ENCODE data around the gene IQCK.

IQCK gene

DNA sequence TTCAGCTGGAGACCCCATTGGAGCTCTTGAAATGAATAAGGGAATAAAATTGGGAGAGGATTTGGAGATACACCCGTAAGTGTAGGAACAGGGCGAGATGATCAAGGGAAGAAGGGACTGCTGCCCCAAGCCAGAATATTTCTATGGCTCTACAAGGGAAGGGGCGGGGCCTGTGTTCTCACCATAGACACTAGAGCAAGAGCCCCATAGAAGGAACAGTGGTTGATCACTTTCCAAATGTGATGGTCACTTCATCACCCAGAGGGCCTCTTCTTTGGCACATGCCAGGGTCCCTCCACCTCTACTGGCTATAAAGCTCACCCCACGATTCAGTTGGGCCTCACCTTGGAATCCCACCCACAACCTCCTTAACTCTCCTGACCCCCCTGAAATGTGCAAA is 141.5 kb downstream of the IQCK start:
- no peak for DNase-seq (ENCODE audit: low spot score)

DNA sequence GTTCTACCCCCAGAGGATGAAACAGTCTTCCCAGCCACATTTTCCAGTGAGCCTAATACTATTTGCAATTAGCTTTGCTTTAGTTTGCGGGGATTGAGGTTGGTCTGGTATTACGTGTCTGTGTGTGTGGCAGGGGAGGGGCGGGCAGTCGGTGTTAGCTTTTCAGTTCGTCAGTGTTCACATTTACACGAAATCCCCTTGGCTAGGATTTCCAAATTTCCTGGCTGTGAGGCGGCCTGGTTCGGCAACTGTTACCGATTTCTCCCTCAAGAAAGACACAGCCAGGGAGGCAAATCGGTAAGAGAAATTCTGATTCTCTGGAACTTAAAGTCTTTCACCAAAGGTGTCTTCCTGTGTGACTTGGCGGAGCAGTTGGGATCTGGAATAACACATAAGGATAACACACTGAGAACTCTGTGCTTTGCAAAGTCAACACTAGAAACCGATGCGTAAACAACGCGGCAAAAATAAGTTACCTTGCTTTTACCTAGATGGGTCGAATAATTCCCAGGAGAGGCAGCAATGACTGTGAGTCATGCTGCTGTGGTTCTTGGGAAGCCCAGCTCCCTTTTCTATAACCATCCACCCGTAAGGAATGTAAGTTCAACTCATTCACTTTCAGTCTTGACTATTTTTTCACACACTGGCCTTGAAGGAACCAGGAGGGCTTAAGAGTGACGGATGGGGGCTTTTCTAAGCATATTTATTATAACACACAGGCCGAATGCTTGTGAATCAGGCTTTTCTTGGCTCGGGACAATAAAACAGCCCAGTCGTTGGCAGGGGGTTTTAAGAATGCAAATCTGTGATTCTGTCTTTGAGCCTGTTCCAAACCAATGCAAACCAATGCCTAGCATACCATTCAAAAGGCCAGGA is 142.3 kb downstream of the IQCK start:
- no peak for DNase-seq (ENCODE audit: low spot score)

DNA sequence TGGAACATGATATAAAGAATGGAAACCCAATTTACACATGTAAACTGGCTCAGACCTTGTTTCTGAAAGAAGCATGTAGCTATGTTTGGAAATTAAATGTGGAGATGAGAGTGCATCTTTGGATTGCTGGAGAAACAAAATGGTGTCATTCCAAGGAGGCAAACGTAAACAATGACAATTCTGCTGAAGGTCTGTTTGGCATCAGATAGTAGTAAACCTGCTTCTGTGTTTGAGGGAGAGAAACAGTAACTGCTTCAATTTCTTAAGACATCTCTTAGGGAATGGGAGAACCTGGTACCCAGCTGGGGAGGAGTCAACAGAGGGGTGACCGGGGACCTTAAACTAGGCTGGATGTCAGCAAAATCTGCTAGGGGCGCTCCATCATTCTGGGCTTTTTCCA is 143.1 kb downstream of the IQCK start:
- no peak for DNase-seq (ENCODE audit: low spot score)

DNA sequence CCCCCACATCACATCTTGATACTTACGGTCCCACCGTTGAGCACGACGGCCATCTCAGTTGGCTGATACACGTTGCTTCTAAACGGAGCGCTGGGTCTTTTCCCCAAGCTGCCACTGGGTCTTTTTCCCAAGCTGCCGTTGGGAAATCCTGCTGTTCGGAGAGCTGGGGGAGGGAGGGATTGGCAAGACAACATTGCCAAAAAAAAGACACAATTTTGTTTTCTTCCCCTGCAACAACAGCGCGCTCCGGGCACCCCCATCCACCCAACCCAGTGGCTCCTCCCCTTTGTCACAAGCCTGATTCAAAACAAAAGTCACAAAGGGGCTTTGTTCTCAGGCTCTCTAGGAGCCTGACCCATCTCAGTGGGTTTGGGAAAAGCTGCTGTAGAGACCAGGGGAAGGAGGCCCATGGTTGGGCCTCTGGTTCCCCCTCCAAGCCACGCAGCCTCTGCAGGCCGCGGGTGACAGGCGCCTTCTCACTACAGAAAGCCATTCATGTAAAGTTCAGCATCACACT is 143.8 kb downstream of the IQCK start:
- DNase-seq (ENCODE audit: low spot score), result no peak

DNA sequence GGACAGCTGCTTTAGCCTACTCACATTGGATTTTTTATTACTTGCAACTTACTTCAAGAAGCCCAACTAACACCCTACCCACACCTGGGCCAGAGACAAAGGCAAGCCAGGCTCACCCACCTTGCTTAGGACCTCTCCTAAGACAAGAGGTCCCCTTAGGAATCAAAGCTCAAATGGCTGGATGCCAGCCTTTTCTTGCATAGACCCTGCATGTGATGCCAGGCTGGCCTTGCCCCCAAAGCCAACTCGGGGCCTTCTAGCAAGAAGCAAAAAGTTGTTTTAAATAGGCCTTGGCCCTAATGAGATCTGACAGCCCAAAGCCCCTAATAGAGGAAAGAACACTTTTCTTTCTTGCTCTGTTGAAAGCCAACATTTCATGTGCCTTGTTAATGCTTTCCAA is 145.9 kb downstream of the IQCK start:
- no peak for DNase-seq (ENCODE audit: low spot score)

DNA sequence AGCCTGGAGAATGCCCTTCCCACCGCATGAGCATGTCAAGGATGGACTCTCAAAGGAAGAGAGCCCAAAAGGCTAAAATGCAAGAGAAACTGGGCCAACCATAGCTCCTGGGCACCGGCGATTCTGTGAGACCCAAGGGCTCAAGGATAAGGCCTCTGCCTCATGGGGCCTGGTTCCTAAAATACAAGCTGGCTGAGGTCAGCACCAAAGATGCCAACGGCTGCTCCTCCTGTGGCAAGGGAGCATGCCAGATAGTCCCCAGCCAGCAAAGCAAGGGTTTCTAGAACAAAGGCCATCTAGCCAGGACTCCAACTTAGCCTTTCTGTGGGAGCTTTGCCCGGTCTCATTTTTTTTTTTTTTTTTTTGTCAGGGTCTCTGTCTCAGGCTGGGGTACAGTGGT is 146.5 kb downstream of the IQCK start:
- no peak for DNase-seq (ENCODE audit: low spot score)

DNA sequence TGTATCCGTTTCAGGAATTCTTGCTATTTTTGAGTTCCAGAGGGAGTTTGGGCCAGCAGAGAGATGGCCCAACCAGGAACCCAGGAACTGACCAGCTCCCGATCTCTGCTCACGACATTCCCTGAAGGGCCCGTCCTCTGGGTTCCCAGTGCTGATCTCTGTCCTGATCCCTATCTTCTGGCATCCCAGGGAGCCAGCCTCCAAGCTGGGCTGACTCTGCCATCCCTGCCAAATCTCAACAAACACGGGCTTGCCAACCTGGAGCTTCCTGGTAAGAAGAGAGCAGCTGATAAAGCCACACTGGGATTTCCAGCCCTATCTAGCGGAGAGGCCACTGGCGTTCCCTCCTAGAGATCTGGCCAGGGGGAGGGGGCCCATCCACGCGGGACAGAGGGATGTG is 150.3 kb downstream of the IQCK start:
- no peak for DNase-seq (ENCODE audit: low spot score)

DNA sequence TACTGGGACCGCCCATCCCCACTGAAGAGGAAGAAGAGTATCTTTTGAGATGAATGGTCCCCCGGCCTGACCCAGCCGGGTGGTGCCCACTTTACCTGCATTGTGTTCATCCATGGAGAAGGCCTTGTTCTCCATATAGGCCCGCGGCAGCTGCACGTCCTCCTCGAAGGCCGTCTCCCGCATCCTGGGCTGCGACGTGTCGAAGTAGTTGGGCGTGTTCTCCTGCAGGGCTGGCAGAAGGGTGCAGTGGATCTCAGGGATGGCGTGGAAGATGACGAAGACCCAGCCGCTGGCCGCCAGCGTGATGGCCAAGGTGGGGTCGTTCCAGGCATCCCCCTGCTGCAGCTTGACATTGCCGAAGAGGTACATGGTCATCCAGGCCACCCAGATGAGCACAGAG is 153.7 kb downstream of the IQCK start:
- no peak for DNase-seq (ENCODE audit: low spot score)

DNA sequence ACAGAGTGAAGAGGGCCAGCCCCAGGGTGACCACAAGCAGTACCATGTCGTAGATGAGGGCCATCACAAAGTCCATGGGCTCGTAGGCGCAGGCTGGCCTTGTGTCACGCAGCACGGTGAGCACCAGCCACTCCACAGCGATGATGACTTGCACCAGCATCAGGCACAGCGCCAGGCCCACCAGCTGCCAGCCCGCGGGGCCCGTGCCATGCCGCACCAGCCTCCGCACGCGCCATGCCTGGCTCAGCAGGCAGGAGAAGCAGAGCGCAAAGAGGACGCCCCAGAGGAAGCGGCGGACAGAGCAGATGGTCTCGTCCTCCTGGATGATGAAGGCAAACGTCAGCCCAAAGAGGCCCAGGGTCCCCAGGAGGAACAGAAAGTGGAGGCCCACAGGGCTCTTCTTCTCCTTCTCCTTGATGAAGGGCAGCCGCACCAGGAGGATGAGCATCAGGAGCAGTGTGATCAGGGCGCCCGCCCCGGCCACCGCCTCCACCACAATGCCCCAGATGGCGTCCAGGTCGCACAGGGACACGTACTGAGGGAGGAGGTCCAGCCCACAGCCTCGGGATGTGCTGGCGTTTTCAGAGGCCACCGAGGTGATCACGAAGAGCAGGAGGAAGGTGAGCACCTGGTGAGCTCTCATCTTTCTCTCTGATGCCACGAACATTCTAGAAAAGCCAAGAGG is 154.2 kb downstream of the IQCK start:
- no peak for DNase-seq (ENCODE audit: low spot score)

DNA sequence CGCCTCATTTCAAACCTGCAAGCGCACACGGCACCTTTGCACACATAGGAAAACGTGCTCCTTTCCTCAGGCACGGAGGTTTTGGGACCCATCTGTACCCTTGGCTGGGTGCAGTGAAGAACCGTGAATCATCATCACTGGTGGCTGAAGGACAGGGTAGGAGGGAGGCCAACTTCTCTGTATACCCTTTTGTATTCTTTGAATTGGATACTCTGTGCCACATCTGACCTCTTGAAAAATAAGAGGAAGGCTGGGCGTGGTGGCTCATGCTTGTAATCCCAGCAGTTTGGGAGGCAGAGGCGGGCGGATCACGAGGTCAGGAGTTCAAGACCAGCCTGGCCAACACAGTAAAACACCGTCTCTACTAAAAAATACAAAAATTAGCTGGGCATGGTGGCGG is 154.9 kb downstream of the IQCK start:
- no peak for DNase-seq (ENCODE audit: low spot score)

DNA sequence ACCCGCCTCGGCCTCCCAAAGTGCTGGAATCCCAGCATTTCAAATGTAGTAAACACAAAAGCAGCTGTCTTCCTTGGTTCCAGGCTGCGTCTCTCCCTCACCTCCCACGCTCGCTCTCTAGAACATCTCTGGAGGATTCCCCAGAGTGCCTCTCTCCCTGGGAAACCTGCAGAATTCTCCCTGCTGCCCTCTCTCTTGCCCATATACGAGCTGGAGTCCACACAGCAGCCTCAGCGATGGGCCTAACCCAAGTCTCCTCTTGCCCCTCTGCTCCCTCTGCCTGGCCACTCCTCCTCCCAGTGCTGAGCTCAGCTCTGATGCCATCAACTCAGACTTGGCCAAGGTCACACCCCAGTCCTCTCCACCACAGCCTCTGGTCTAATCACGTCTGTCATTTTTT is 156.0 kb downstream of the IQCK start:
- DNase-seq (ENCODE audit: low spot score), result no peak

DNA sequence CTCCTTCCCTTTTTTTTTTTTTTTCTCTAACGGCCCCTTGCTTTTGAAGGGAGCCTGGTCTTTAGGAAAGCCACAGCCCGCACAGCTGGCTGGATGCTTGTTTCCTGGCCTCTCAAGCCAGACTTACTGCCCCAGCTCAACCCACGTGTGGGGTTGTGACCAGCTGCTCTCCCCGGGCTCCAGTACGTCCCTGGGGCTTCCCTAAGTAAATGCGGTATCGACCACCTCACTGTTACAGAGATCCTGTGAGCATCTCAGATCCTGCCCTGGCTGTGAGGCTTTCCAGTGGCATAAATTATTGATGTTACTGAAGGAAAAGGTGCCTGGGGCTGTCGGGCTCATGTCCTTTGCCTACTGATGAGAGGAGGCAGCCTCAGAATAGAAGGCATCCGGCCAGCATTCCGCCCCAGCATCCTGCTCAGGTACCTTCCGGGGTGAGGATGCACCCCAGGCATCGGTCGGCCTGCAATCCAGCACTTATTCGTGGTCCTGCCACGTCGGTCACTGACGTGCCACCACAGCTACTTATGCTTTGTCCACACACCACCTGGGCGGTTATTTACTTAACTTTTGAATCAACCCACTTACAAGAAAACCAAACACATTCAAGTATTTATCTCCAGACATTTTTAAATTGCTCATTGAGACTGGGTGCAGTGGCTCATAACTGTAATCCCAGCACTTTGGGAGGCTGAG is 156.9 kb downstream of the IQCK start:
- DNase-seq (ENCODE audit: low spot score), result no peak

DNA sequence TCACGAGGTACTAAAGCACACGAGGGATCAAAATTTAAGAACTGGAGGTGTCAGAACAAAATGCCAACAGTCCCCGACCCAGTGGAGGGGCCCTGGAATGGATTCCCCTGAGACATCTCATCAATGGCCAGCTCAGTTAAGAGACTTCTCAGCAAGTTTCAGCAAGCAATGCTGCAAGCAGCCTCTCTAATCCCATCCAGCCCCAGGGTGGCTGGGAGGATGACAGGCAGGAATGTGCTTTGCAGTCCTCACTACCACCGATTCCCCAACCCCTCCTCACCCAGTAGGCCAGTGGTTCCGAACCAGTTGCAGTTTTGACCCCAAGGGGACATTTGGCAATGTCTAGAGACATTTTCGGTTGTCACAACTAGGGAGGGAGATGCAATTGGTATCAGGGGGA is 157.8 kb downstream of the IQCK start:
- DNase-seq (ENCODE audit: low spot score), result no peak

DNA sequence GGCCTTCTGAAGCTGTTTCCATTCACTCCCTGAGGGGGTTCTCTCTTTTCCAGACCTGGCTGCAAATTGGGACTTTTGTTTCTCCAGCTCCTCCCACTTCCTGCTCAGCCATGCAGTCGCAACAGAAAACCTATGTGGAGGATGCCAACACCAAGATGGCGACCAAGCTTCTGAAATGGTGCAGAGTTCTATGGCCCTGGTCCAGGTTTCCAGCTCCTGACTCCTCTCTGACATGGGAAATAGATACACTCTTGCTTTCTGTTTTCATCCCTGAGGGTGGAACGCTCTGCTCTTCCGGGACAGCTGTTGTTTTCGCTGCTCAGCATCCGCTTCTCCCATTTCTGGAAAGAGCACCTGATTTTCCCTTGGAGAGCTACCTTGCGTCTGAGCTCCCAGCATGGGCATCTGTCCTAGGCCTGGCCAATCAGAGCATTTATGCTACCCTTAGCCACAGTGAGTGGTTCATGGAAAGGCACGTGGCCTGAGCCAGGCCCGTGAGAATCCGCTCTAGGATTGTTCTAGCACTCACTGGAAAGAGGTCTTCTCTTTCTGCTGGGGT is 158.5 kb downstream of the IQCK start:
- no peak for DNase-seq (ENCODE audit: low spot score)

DNA sequence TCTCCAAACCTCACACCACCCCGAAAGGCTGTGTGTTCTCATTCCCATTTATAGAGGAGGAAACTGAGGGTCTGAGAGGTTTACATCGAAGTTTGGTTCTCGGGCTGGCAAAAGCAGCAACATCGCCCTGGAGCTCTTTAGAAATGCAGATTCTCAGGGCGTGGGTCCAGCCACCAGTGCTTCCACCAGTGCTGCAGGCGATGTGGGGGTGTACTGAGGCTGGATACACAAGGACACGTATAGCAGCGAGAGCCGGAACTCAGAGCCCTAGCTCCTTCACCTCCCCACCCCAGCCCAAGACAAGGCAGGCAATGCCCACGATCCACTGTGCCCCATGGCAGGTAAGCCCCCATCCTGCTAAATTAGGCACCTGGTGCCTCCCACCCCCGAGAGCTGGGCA is 160.7 kb downstream of the IQCK start:
- DNase-seq (ENCODE audit: low spot score), result no peak

DNA sequence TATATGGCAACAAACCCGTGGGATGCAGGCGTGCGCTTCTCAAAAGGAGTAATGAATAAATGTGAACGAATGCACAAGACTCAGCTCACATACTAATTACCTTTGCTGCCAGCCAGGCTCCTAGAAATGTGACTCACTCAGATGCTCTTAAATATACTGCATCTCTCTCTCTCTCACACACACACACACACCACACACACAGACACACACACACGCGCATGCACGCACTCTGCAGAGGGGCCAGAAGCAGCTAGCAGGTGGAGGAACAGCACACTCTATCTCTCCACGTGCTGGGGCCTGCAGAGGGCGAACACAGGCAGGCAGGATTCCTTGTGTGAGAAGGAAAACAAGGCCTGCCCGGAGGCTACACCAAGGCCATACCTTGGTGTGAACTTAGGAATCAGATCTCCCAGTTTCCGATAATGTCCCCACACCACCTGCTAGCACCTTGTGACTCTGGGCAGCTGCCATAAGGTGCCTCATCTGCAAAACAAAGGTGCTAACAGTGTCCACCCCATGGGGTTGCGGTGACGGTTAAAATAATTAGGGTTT is 161.2 kb downstream of the IQCK start:
- no peak for DNase-seq (ENCODE audit: low spot score)

DNA sequence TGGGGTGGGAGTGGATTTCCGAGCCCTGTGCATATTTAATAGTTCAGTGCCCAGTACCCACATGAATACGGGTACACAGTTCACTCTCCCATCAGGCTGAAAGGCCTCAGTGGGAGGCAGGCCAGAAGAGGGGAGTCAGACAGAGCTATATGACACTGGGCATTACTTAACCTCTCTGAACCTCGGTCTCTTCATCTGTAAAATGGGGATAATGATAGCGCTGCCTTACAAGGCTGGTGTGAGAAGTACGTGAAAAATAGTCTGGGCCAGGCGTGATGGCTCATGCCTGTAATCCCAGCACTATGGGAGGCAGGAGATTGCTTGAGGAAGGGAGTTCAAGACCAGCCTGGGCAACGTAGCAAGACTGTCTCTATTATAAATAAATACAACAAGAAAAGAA is 163.0 kb downstream of the IQCK start:
- no peak for DNase-seq (ENCODE audit: low spot score)

DNA sequence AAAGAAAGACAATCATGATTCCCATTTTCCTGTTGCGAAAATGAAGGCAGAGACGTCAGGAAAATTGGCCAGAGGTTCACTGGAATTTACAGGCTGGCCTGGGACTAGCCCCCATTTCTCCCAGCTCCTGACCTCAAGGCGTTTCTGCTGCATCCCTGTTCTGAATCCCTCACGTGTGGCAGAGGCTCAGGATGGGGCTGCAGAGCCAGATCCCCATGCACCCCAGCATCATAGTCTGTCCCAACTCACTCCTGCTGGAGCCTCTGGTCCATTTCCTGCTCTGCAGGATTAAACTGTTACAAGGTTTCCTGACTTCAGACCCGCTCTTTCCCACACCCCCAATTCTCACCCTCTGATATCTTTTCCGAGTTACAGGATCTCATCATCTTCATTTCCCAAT is 163.7 kb downstream of the IQCK start:
- no peak for DNase-seq (ENCODE audit: low spot score)

DNA sequence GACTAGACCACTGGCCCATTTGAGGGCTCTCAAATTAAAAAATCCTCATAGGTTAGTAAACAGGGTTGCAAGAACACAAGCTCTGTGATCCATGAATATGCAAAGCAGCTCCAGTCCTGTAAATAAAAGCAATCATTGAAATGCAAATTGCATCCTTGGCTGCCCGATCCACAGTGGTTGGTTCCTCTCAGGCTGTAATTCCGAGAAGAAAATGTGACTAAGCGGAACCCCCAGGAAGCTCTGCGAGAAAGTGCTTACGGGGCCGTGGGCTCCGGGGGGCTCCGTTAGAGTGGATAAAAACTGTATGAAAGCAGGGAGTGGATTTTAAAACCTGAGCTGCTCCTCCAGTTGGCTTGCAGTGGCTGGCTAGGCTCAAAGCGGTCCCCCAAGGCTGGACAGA is 164.1 kb downstream of the IQCK start:
- DNase-seq (ENCODE audit: low spot score), result no peak

DNA sequence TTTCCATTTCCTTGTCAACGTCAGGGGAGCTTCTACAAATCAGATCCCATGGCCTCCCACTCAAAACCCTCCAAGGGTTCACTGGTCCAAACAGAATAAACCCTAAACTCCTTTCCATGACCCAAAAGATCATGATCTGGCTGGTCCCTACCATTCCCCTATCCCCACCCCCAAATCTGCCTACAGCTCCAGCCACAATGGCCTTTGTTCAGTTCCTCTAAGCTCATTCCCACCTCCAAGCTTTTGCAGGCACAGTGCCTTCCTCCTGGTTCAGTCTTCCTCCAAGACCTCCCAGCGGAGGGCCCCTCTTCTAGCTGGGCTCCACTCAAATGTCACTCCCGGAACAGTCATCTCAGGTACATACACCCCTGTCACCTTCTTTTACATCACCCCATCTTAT is 164.6 kb downstream of the IQCK start:
- DNase-seq (ENCODE audit: low spot score), result no peak

DNA sequence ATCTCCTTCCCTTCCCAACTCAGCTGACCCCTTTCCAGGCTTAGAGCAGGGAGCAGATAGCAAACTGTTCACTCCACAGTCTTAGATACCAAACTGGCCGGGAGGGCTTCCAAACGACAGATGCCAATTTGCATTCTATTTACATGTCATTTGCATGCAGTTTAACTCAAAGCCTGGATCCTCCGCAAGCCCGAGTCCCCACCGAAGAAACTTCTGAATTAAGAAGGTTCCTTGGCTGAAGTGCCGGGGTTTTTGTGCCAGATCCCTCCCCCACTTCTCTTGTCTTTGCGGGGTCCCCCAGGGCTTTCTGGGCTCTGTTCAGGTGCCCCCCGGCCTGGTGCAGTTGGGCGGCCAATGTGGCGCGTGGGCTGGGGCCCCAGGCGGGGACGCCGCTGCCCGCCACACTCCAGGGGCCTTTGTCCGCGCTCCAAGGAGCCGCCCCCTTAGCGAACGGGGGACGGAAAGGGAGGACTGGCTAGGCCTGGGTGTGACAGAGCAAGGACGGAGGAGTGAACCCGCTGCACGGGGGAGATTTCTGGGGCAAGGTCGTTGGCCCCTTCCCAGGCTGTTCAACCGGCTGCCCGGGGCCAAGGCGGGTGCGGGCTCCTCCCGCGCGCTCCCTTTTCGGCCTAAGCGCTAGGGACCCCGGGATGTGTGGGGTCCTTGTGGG is 165.4 kb downstream of the IQCK start:
- peak; percentile 59 for DNase-seq (ENCODE audit: low spot score)
